H54 (cell line): ENCODE results near the gene CNTFR.

Experiments
- DNase-seq: peaks from one replicate; pipeline ENCODE4 v3.0.0; 2011; ENCODE audit warnings: low spot score, mixed read lengths; ENCODE audit not compliant: insufficient read length
- FAIRE-seq: peaks from 3 replicates; lab custom pipeline; 2011; peaks lifted over from hg19 to GRCh38; lab: Jason Lieb, UNC
- POLR2A ChIP-seq: IDR thresholded peaks from 2 replicates; pipeline ENCODE4 v1.6.1; 2011; ENCODE audit warnings: low read depth, mild to moderate bottlenecking, low read length

Gene CNTFR

DNA sequence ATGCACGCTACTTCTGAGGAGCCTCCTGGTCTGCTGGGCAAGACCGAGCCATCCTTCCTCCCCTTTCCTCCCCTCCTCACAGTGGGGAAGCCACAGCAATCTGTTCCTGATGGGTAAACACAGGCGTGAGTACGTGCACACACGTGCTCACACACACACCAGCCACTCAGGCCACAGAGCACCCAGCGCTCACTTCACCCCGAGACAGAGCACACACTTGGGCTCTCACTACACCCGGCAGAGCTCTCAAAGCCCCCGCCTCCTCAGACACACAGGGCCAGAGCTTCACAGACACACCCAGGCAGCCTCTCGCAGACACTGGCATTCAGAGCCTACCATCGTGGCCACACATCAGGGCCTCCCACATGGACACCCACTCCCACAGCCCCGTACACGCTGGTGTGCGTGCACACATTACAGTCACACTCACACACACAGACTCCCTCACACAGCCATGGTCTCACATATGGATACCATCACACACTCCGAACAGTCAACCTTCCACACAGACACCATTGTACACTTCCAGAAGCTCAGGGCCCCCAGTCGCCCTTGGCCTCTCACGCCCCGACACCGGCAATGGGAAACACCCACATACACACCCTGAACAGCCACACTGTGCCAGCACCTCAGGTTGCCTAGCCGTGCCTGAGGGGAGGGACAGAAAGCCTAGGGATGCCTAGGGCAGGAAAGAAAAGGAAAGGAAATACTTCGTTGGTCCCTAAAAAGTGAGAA is 13.5 kb downstream of the CNTFR start:
- no peak for TF ChIP-seq POLR2A
- FAIRE-seq (no peak), DNase-seq (no peak)

DNA sequence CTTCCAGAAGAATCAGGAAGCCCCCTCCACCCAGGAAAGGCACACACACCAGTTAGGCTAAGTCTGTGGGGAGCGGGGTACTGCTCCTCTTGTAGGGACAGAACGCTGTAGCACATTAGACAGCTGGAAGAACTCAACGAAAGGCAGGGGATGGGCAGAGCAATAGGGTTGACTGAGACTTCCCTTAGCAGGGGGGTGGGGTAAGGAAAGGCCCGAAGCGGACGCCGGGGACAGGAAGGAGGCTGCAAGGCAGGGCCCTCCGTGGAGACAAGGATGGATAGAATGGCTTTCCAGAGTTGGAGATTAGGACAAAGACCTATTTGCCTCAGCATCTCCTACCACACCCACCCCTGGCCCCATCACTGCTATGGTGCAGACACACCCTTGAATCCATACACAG is 14.3 kb downstream of the CNTFR start:
- DNase-seq, result no peak
- TF ChIP-seq POLR2A, result no peak
- no peak for FAIRE-seq

DNA sequence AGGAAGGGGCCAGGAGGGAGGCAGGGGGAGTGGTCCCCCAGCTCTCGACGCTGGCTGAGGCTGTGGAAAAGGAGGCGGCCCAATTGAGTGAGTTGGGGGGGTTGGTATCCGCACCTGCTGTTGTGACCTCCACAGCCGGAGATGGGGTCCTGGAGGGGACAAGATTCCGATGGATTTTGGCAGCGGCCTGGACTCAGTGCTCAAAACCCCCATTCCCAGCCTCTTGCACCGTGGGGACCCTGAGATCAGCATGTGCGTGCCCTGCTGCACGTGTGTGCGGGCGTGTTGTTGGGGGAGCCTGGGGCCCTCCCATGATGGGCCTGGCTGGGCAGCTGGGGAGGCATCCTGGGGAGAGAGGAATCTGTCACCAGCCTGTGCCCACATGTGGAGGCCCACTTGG is 15.0 kb downstream of the CNTFR start:
- DNase-seq (no peak), FAIRE-seq (no peak)
- TF ChIP-seq POLR2A, result no peak

DNA sequence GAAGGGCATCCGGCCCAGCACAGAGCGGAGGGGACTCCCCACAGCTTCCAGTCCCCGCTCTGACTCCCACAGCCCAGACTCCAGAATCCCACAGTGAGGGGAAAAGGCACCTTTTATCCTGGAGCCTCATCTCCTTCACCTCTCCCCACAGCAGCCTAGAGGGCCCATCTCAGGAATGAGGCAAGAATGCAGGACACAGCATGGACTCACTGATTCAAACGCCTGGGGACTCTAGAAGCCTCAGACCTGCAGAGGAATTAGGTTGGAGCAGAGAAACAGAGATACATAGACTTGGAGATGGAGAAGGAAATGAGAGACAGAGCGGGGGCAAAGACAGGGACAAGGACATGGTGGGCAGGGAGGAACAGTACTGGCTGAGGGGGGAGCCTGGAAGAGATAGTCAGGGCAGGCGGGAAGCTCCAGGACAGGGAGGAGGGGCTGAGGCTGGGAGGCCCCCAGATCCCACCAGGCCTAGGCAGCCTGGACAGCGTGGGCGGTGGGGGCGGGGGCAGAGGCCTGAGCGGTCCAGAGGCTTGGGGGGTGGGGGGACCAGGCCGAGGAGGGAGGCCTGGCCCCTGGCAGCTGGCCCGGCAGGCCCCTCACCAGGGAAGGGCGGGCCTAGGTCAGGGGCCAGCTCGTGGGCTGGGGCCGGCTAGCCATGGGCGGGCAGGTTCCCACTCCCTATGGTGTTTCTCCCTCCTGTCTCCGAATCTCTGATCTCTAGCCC is 15.8 kb downstream of the CNTFR start:
- no peak for FAIRE-seq
- TF ChIP-seq POLR2A, result no peak
- DNase-seq, result no peak

DNA sequence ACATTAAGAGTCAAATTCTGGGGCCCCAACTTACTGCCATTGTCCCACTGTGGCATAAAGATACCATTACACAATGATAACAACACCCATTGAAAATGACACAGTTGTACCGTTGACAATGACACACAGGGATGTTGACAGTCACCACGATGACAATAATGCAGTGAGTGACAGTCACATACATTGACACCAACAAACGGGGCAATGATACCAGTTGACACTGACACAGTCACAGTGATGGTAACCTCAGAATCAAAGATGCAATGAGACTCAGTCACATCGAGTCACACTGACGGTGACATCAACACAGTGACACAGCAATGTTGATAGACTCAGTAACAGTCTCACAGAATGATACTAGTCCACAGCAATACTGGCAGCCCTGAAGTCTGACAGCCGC is 16.9 kb downstream of the CNTFR start:
- no peak for TF ChIP-seq POLR2A
- DNase-seq, result no peak
- FAIRE-seq, result no peak

DNA sequence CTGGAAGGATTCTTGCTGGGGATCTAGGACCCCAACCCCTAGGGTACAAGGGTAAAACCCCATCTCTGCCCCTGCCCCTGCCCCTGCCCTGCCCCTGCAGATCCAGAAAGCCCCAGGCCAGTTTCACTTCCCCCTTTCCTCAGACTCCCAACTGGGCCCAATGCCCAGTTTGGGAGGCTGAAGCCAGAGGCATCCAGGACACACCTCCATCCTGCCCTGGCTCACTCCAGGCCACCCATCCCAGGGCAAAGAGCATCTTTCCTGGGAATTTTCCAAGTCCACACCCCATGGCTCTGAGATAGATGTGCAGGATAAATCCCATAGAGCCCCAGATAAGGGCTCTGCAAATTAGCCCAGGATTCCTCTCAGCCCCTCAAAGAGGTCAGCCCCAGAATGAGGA is 17.4 kb downstream of the CNTFR start:
- FAIRE-seq, result no peak
- DNase-seq, result no peak
- no peak for TF ChIP-seq POLR2A

DNA sequence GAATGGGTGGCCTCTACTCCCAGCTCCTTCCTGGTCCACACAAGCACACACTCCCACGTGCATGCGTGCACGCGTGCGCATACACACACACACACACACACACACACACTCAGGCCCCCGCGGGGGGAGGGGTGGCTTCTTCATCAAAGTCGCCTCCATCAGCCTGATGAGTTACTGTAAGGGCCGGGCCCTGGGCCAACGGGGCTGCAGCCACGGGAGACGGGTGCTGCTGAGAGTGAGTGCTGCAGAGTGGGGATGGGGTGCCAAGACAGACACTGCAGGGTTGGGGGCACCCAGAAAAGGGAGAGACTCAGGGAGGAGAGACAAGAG is 18.1 kb downstream of the CNTFR start:
- no peak for DNase-seq
- FAIRE-seq, result no peak
- TF ChIP-seq POLR2A, result no peak

DNA sequence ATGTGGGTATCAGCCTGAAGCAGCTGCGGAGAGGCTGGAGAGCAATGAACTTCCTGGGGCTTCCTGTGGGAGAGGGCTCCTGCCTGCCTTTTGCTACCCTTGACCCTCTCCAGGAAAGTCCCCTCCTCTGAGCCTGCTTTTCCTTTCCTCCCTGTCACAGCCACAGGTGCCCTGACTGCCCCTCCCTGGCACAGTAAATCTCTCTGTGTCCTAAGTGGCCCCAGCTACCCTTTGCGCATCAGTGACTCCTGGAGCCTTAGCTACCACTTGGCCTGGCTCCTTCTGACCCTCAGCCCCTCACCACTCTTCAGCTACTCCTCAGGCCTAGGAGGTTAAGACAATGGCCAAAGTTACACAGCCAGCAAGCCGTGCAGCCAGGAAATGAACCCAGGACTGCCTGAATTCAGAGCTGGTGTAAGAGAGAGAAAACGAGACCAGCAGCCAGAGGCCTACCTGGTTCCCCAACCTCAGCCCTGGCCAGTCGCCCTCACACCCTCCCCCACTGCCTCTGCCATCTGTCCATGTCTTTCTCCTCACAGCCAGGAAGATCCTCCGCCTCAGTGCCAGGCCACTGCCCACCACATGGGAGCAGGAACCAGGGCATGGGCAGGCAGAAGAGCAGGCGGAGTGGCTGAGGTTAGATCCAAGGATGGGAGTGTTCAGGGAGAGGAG is 18.6 kb downstream of the CNTFR start:
- no peak for TF ChIP-seq POLR2A
- FAIRE-seq (no peak), DNase-seq (no peak)

DNA sequence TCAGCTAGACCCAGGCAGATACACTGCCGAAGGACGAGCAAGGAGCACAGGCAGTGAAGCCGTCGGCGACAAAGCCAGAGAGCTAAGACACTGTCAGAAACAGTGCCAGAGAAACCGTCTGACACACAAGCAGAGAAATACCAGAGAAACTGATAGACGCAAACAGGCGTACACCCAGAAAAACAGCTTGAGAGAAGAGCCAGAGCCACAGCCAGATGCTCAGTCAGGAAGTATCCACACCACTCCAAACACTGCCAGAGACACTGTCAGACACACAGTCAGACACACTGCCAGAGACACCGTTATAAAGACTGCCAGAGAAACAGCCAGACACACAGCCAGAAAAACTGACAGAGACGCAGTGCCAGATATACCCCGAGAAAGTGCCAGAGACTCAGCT is 19.1 kb downstream of the CNTFR start:
- FAIRE-seq (no peak), DNase-seq (no peak)
- TF ChIP-seq POLR2A, result no peak

DNA sequence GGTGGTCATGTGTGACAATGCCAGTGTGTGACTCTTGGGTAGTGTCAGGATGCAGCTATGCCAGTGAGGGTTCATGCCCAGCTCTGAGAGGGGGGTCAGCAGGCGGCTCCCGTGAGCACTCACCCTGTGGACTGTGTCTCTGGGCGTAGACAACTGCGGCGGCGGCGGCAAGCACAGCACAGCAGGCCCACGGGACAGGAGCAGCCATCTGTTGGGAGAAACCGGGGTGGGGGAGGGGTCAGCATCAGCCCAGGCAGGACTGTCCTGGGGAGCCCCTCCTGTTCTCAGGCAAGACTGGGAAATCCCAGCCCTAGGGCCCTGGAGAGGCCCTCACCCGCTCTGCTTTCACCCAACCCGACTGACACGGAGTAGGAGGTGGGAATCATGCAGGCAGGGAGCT is 20.8 kb downstream of the CNTFR start:
- no peak for FAIRE-seq
- DNase-seq, result no peak
- TF ChIP-seq POLR2A, result no peak

DNA sequence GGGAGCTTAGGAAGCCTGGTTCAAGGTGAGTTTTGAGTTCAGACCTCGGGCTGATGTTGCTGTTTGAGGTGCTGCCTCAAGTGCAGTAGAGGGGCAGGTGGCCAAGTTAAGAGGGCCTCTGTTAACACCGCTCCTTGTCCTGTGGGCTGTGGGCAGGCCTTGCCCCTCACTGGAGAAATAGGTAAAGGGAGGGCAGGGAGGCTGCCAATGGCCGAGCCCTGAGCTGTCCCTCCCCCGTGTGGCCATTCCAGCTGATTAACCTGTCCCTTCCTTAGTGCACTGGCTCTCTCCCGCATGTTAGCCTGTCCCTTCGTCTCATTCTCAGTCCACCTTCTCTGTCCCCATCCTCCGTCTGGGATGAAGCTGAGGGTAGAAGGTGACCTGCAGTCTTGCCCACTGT is 21.4 kb downstream of the CNTFR start:
- DNase-seq (no peak), FAIRE-seq (no peak)

DNA sequence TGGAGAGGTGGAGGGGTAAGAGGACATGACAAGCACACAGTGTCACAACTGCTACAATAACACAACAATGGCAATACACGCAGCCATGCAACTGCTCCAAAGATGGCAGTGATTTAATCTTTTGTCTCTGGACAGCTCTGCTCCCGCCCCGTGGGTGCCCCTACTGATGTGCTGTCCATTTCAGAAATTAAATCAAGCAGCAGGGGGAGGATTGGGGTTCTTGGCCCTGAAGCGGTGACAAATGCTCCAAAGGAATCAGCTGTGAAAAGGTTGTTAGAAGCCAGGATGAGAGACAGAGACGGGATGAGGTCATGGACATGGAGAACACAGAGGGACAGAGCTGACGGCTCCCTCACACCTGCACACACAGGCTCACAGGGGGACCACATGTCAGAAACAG is 22.6 kb downstream of the CNTFR start:
- FAIRE-seq, result no peak
- TF ChIP-seq POLR2A, result no peak
- no peak for DNase-seq

More for the DNA sequence above, 21.4 kb downstream of the CNTFR start:
- no peak for TF ChIP-seq POLR2A

DNA sequence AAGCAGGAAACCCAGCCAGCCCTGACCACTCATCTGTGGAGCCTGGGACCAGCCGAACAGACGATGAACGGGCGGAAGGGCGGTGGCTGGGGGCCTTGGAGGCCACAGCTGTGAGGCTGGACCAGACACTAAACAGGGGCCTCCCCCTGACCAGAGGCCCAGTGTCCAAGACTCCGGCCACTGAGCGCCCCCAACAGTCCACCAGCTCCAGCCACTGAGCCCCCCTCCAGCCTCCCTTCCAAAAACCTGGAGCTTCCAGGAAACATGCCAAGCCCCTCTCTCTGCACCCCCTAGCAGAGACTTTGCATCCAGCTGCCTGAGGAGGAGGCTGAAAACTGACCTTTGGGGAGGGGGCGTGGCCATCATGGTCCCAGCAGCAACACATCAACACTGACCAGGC is 23.2 kb downstream of the CNTFR start:
- DNase-seq (no peak), FAIRE-seq (no peak)
- TF ChIP-seq POLR2A, result no peak

DNA sequence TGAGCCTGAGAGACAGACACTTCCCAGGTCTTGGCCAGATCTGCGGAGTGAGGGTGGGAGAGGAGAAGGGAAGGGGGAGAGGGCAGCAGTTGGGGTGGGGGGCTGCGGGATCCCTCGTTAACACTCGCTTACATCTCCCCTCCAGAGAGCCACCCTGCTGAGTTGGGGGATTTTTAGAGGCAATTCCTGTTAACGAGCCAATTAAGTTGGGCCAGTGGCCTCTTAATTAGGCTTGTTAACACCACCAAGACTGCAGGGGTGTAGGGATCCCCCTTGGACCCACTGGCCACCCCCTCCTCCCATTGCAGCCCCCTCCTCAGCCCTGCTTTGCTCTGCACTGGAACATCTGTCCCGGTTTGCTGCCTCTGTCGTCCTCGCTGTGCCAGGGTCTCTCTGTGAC is 23.7 kb downstream of the CNTFR start:
- TF ChIP-seq POLR2A, result no peak
- no peak for DNase-seq
- FAIRE-seq, result no peak

DNA sequence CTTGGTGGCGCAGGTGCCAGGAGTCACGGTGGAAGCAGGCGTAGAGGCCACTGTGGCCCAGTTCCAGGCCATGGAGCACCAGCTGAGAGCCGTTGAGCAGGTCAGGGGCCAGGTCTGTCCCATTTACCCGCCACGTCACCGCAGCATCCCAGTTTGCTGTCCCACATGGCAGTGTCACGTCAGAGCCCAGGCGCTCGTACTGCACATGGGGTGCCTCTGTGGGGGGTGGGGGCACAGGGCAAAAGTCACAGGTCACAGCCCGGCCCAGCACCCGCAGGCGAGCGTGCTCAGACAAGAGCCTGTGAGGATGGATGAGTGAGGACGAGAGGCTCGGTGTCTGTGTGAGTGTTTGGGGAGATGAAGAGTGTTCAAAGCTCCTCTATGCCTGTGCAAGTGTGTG is 24.9 kb downstream of the CNTFR start:
- FAIRE-seq, result no peak
- DNase-seq, result no peak
- TF ChIP-seq POLR2A, result no peak

DNA sequence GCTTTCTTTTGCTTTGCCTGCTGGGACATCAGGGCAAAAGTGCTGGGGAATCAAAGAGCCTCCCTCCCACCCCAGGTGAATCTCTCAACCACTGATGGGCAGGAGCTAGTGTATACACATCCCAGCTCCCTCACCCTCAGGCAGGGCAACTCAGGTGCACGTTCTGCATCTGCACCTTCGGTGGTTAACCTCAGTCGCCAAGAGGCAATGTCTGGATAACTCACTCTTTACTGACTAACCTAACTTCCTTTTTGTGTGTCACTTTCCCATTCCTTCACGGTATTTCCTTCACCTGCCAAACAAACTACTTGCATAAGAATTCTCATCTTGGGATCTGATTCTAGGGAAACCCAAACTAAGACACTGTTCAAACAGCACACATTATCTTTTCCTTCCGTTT is 26.3 kb downstream of the CNTFR start:
- TF ChIP-seq POLR2A, result no peak
- no peak for DNase-seq
- FAIRE-seq, result no peak
